Measurements from ENCODE around the gene SPATA17.

- TF ChIP-seq CTCF (IDR thresholded peaks at IDR 0.05) (no peak), POLR2AphosphoS5 (IDR thresholded peaks at IDR 0.05) (no peak)
These were observed 44.6 kb upstream of the SPATA17 start for GRCh38 chr1:217586586-217586985.

All from stomach (tissue), 4 donors.